Activated naive CD4-positive, alpha-beta T cell treated with anti-CD3 and anti-CD28 coated beads, Interleukin-2, amount 50 U/mL, for 72 hours (primary cell): ENCODE measurements around the gene THPO. TPM values are rescaled to one million over a fixed set of nuclear protein-coding genes. Genes with fewer than 3 reads are reported as not detected.
A peak's percentile ranks its signal among the peaks of the same experiment; 100 is the strongest.

ENCODE experiments used
- ATAC-seq, 2 donors: fragments of 150-1000 bp; cut with Tn5 transposase; 2 replicates each; pipeline ENCODE4 v1.10.0; 2021; ENCODE audit warnings: mild to moderate bottlenecking in 2 of 2, moderate library complexity in 2 of 2
- DNase-seq, 2 donors: peaks; one replicate each; pipeline ENCODE4 v3.0.0; 2021 to 2022; ENCODE audit warnings: low spot score in 2 of 2
- H3K27ac Mint-ChIP-seq, 2 donors: one replicate each; pipeline ENCODE4 v1.8.0; 2022; ENCODE audit warnings: mild to moderate bottlenecking in 2 of 2, mixed read lengths in 2 of 2
- H3K36me3 Mint-ChIP-seq, 2 donors: one replicate each; pipeline ENCODE4 v1.8.0; 2022; ENCODE audit warnings: mixed read lengths in 2 of 2
- H3K9me3 Mint-ChIP-seq, 2 donors: one replicate each; pipeline ENCODE4 v1.8.0; 2022; ENCODE audit warnings: mixed read lengths in 2 of 2
- total RNA-seq, 2 donors: library from RNA; stranded (reverse); gene quantifications; one replicate each; pipeline ENCODE4 v1.2.3, GENCODE V29; 2022

Gene THPO
- total RNA-seq, 2 donors from 2014 or later, result not detected

GRCh38 chr3:184388164-184388935, 10.3 kb upstream of the THPO start:
- ATAC-seq, result no peak
- no peaks in the 10 kb centered on the region for H3K36me3 Mint-ChIP-seq

DNA sequence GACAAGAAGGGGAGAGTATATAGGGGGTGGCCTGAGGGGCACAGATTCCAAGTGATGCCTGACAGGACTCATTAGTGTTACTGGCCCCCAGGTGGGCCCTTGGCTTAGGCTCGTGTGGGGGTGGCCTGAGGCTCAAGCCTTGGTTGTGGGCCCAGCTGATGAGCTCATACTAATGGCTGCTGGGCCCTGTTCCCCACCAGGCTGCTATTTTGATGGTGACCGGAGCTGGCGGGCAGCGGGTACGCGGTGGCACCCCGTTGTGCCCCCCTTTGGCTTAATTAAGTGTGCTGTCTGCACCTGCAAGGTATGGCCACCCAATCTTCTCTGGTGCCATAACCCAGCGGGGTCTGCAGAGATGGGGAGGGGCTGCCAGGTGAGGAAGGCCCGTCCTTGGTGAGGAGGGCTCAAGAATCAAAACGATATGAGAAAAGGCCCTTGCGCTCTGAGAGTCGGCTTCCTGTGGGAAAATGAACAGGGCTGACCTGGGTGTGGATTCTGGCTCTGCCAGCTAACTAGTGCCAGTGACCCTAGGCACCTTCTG, 9.2 kb upstream of the THPO start:
- no peak for DNase-seq
- no peaks in the 10 kb centered on the region for H3K36me3 Mint-ChIP-seq
- no peaks in the 10 kb centered on the region for H3K9me3 Mint-ChIP-seq
- H3K27ac Mint-ChIP-seq, result no peak overlapping the region
- ATAC-seq, result no peak

More at GRCh38 chr3:184388164-184388935, 10.3 kb upstream of the THPO start:
- no peaks in the 10 kb centered on the region for H3K9me3 Mint-ChIP-seq
- no peak overlapping the region for H3K27ac Mint-ChIP-seq
- no peak for DNase-seq

- H3K27ac Mint-ChIP-seq, result no peak overlapping the region
- H3K36me3 Mint-ChIP-seq, result no peaks in the 10 kb centered on the region
- no peaks in the 10 kb centered on the region for H3K9me3 Mint-ChIP-seq
- ATAC-seq, result no peak
- no peak for DNase-seq
Observed at GRCh38 chr3:184386047-184386806, 8.2 kb upstream of the THPO start.

- Mint-ChIP-seq H3K27ac (no peak overlapping the region), H3K36me3 (no peaks in the 10 kb centered on the region), H3K9me3 (no peaks in the 10 kb centered on the region)
- ATAC-seq (no peak), DNase-seq (no peak)
Observed at GRCh38 chr3:184384856-184385422, 6.9 kb upstream of the THPO start.

DNA sequence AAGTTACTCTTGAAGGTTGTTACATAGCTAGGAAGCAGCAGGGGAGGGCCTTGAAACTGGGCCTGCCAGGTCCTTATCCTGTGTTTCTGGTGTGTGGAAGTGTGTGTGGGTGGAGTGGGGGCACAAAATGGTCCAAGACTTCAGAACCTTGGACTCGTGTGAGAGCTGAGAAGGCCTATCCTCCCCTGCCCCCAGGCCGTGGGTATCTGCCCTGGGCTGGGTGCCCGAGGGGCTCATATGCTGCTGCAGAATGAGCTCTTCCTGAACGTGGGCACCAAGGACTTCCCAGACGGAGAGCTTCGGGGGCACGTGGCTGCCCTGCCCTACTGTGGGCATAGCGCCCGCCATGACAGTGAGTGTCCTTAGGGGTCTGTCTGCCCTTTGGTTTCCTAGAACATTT, 6.3 kb upstream of the THPO start:
- DNase-seq, result no peak
- H3K9me3 Mint-ChIP-seq, result no peaks in the 10 kb centered on the region
- H3K27ac Mint-ChIP-seq, result no peak overlapping the region
- H3K36me3 Mint-ChIP-seq, result no peaks in the 10 kb centered on the region
- ATAC-seq, result no peak

DNA sequence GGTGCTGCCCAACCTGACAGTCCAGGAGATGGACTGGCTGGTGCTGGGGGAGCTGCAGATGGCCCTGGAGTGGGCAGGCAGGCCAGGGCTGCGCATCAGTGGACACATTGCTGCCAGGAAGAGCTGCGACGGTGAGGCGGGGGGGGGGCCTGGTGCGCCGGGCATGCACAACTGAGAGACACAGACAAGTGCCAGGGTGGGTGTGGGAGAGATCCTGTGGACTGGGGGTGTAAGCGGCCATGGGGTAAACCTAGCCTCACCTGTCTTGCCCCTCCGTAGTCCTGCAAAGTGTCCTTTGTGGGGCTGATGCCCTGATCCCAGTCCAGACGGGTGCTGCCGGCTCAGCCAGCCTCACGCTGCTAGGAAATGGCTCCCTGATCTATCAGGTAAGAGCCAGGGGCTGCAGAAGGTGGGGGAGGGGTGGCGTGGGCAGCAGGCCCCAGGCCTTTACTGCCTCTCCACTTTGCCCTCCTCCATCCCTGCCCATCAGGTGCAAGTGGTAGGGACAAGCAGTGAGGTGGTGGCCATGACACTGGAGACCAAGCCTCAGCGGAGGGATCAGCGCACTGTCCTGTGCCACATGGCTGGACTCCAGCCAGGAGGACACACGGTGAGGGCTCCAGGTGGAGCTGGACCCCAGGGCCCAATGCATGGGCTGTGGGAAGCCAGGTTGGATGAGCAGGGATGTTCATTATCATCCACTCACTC, 5.2 kb upstream of the THPO start:
- DNase-seq (no peak), ATAC-seq (no peak)
- Mint-ChIP-seq H3K27ac (no peak overlapping the region), H3K36me3 (no peaks in the 10 kb centered on the region), H3K9me3 (no peaks in the 10 kb centered on the region)

DNA sequence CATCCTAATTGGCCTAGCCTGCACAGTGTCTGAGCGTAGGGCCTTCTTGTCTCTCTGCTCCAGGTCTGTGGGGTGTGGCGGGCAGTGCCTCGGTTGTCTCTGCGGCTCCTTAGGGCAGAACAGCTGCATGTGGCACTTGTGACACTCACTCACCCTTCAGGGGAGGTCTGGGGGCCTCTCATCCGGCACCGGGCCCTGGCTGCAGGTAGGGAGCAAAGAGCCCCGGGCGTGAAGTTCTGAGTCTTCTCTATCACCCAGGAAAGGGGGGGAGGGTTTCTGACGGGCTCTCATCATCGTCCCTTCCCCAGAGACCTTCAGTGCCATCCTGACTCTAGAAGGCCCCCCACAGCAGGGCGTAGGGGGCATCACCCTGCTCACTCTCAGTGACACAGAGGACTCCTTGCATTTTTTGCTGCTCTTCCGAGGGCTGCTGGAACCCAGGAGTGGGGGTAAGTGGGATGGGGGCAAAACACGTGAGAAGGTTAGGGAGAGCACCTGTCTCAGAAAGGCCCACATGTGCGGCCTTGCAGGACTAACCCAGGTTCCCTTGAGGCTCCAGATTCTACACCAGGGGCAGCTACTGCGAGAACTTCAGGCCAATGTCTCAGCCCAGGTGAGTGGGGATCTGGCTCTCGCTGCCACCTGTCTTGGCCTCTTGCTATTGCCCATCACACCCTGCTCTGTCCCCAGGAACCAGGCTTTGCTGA, 4.5 kb upstream of the THPO start:
- H3K9me3 Mint-ChIP-seq, result no peaks in the 10 kb centered on the region
- no peak for DNase-seq
- ATAC-seq, result no peak
- H3K36me3 Mint-ChIP-seq, result no peaks in the 10 kb centered on the region
- H3K27ac Mint-ChIP-seq, result no peak overlapping the region

GRCh38 chr3:184381261-184382224, 3.5 kb upstream of the THPO start:
- H3K36me3 Mint-ChIP-seq, result no peaks in the 10 kb centered on the region
- H3K9me3 Mint-ChIP-seq, result no peaks in the 10 kb centered on the region
- ATAC-seq (peak; percentile 20 to 25), DNase-seq (no peak)
- H3K27ac Mint-ChIP-seq, result no peak overlapping the region

- H3K36me3 Mint-ChIP-seq, result no peaks in the 10 kb centered on the region
- peak; percentile 42 to 58 for ATAC-seq
- no peaks in the 10 kb centered on the region for H3K9me3 Mint-ChIP-seq
- peak in 1 of 2 donors; percentile 35 for DNase-seq
- no peak overlapping the region for H3K27ac Mint-ChIP-seq
Observed at GRCh38 chr3:184380627-184381260, 2.7 kb upstream of the THPO start.

DNA sequence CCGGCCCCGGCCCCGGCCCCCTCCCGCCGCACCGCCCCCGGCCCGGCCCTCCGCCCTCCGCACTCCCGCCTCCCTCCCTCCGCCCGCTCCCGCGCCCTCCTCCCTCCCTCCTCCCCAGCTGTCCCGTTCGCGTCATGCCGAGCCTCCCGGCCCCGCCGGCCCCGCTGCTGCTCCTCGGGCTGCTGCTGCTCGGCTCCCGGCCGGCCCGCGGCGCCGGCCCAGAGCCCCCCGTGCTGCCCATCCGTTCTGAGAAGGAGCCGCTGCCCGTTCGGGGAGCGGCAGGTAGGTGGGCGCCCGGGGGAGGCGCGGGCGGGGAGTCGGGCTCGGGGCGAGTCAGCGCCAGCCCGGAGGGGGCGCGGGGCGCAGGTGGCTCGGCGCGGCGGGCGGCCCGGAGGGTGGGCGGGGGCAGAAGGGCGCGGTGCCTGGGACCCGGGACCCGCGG, 2.2 kb upstream of the THPO start:
- Mint-ChIP-seq H3K9me3 (no peaks in the 10 kb centered on the region), H3K36me3 (no peaks in the 10 kb centered on the region), H3K27ac (no peak overlapping the region)
- ATAC-seq (peak; percentile 28 to 46), DNase-seq (no peak)

DNA sequence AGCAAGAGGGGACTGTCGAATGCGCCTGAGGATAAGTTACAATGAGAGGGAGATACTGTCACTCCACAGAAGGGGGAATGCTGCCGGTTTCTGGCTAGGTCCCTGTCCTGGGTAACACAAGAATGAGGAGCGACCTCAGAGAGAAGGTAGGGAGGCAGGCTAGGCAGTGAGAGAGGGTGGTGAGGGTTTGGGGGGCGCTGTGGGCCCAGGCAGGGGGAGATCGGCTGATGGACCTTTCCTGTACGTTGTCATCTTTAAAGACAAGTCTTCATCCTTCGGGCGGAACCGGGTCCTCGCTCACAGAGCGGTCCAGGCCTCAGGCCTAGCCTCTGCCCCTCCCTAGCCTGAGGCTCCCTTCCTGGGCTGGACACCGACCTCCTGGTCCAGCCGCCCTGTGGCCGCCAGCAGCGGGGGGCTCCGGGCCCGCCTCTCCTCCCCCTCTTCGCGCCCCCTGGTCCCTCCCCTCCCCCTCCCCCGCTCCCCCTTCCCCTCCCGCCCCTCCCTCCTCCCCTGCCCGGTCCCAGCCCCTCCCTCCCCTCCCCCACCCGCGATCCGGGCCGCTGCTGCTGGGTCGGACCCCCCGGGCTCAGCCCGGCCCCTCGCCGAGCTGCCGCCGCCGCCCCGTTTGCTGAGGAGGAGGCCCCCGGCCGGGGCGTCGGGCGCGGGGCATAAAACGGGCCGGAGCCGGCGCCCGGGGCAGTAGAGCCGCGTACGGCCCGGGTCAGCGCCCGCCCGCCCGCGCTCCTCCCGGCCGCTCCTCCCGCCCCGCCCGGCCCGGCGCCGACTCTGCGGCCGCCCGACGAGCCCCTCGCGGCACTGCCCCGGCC, 1.6 kb upstream of the THPO start, which contains the start of gene CHRD:
Gene CHRD, plus strand, starts transcription at position 697 of the 827 bp plus-strand sequence. CDS start 265 bp downstream, outside the sequence.
- DNase-seq (no peak), ATAC-seq (peak; percentile 9 to 11)
- Mint-ChIP-seq H3K36me3 (no peaks in the 10 kb centered on the region), H3K9me3 (no peaks in the 10 kb centered on the region), H3K27ac (no peak within 1 kb of the TSS)

DNA sequence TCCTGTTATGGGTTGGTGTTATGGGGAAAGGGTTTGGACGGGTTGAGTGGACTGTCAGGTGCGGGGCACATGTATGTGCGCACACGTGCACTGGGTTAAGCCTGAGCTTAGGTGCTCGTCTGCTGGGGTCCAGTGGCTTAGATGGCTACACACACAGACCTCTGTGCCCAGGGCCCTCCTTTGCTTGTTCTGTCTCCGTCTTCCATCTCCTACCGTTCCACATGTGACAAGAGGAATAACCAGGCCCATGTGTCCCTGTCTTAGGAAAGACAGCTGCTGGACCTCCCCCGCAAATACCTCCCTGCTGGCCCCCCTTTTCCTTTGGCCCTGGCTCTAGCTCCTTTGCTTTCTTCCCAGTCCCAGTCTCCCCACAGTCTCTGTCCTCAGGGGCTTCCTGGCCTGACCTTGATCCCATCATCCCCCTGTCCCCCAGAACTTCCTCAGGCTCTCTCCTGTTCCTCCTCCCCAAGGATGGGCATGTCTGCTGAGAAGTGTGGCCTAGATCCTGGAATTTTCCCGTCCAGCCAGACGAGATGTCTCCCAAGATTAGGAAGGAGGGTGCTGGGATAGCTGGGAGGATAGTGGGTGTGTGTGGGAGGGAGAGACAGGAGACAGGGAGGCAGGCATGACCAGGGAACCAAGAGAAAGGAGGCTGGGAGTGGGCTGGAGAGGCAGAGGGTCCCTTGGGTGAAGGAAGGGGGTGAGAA, 797 bp upstream of the THPO start:
- DNase-seq, result no peak

GRCh38 chr3:184377374-184377773, 633 bp downstream of the THPO start:
- no peaks in the 10 kb centered on the region for H3K36me3 Mint-ChIP-seq
- ATAC-seq, result no peak
- no peak for DNase-seq
- no peaks in the 10 kb centered on the region for H3K9me3 Mint-ChIP-seq
- no peak overlapping the region for H3K27ac Mint-ChIP-seq

More for the DNA sequence above, 797 bp upstream of the THPO start:
- ATAC-seq, result no peak
- Mint-ChIP-seq H3K27ac (no peak overlapping the region), H3K9me3 (no peaks in the 10 kb centered on the region), H3K36me3 (no peaks in the 10 kb centered on the region)
